Kidney epithelial cell (primary cell): ENCODE data around the gene TRIM6. TPM values are rescaled to one million over a fixed set of nuclear protein-coding genes. Genes with fewer than 3 reads are reported as not detected.
"Not testable (repeated sequence)": the region's sequence is repeated elsewhere in the genome, so short reads cannot be mapped to it uniquely, and the experiment has no call there.

Source experiments
- DNase-seq: peaks from one replicate; pipeline ENCODE4 v3.0.0-alpha.2; 2010; ENCODE audit warnings: low read depth
- H3K27me3 ChIP-seq: 2 replicates; pipeline ENCODE4 v1.6.0; 2011; ENCODE audit warnings: low read length; ENCODE audit not compliant: control insufficient read depth, insufficient read depth
- H3K36me3 ChIP-seq: 2 replicates; pipeline ENCODE4 v1.5.1; 2011; ENCODE audit warnings: low read length; ENCODE audit not compliant: control insufficient read depth, insufficient read depth
- H3K4me3 ChIP-seq: 2 replicates; pipeline ENCODE4 v1.5.1; 2011; ENCODE audit warnings: low read depth, mild to moderate bottlenecking, control low read depth, low read length
- total RNA-seq: library from RNA; depleted of rRNA; stranded (reverse); fragments of >200 nt; gene quantifications from 2 replicates; pipeline ENCODE4 v1.2.3, GENCODE V29; 2015
- TF ChIP-seq, protein P1 (sequence below): IDR thresholded peaks from 2 replicates; pipeline ENCODE4 v1.5.1; 2011; ENCODE audit warnings: mild to moderate bottlenecking, moderate library complexity, low read length, control low read depth, inconsistent platforms; ENCODE audit not compliant: insufficient read depth, poor library complexity, severe bottlenecking

TRIM6 gene
- total RNA-seq, 1 donor from 2014 or later = 3.4 TPM

DNA sequence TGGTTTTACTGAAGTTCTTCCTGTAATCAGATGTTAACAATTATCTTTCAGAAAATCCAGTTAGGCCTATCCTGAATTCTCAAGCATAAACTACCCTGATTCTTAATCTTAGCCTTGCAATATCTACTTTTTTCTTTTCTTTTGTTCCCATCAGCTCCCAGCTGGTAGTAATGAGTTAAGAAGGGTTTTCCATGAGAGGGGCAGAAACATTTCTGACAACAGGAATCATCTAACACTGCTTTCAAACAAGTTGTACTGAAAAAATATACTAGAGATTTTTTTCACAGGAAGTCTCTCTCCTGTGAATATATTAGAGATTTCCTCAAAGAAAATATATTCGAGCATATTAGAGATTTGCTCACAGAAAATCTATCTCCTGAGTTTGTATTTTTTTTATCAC lies 3.3 kb upstream of the TRIM6 start:
- TF ChIP-seq, protein P1, sequence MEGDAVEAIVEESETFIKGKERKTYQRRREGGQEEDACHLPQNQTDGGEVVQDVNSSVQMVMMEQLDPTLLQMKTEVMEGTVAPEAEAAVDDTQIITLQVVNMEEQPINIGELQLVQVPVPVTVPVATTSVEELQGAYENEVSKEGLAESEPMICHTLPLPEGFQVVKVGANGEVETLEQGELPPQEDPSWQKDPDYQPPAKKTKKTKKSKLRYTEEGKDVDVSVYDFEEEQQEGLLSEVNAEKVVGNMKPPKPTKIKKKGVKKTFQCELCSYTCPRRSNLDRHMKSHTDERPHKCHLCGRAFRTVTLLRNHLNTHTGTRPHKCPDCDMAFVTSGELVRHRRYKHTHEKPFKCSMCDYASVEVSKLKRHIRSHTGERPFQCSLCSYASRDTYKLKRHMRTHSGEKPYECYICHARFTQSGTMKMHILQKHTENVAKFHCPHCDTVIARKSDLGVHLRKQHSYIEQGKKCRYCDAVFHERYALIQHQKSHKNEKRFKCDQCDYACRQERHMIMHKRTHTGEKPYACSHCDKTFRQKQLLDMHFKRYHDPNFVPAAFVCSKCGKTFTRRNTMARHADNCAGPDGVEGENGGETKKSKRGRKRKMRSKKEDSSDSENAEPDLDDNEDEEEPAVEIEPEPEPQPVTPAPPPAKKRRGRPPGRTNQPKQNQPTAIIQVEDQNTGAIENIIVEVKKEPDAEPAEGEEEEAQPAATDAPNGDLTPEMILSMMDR = no peak
- DNase-seq = no peak
- no peak overlapping the region for H3K4me3 ChIP-seq
- no peaks in the 10 kb centered on the region for H3K27me3 ChIP-seq
- no peaks in the 10 kb centered on the region for H3K36me3 ChIP-seq

GRCh38 chr11:5597953-5598352 lies 1.5 kb downstream of the TRIM6 start:
- Histone ChIP-seq H3K36me3 (no peaks in the 10 kb centered on the region), H3K27me3 (no peaks in the 10 kb centered on the region), H3K4me3 (no peak overlapping the region)
- DNase-seq = no peak
- TF ChIP-seq, protein P1 = no peak

DNA sequence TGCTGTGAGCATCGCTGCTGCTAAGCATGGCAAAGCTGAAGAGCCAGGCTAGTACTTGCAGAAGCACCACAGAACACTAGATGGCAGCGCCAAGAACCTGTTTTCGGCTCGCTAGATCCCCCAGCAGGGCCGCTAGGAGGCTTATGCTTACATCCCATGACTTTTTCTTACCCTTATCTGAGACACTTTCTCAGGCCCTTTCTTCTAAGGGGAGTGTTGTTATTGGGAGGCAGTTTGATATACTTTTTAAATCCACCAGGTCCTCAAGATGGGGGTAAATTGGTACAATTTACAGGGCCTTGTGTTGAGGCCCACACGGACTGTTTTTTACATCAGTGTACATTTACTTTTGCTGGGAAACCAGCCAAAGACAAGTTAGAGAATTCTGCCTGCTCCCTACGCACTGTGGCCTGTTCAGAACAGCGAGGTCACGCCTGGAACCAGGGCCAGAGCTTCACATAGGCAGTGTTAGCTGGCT lies 4.0 kb downstream of the TRIM6 start:
- DNase-seq = peak; percentile 52
- Histone ChIP-seq H3K4me3 (no peak overlapping the region), H3K27me3 (no peaks in the 10 kb centered on the region), H3K36me3 (no peaks in the 10 kb centered on the region)
- TF ChIP-seq, protein P1 = peak; percentile 93

- DNase-seq, H3K27me3 ChIP-seq, H3K4me3 ChIP-seq, H3K36me3 ChIP-seq: not testable (repeated sequence)
Observed at GRCh38 chr11:5602791-5603190, 6.4 kb downstream of the TRIM6 start.

DNA sequence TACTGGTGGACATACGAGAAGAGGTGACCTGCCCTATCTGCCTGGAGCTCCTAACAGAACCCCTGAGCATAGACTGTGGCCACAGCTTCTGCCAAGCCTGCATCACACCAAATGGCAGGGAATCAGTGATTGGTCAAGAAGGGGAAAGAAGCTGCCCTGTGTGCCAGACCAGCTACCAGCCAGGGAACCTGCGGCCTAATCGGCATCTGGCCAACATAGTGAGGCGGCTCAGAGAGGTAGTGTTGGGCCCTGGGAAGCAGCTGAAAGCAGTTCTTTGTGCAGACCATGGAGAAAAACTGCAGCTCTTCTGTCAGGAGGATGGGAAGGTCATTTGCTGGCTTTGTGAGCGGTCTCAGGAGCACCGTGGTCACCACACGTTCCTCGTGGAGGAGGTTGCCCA lies 6.9 kb downstream of the TRIM6 start:
- Histone ChIP-seq H3K4me3 (no peak overlapping the region), H3K27me3 (no peaks in the 10 kb centered on the region), H3K36me3 (no peaks in the 10 kb centered on the region)
- TF ChIP-seq, protein P1 = no peak
- DNase-seq = no peak

DNA sequence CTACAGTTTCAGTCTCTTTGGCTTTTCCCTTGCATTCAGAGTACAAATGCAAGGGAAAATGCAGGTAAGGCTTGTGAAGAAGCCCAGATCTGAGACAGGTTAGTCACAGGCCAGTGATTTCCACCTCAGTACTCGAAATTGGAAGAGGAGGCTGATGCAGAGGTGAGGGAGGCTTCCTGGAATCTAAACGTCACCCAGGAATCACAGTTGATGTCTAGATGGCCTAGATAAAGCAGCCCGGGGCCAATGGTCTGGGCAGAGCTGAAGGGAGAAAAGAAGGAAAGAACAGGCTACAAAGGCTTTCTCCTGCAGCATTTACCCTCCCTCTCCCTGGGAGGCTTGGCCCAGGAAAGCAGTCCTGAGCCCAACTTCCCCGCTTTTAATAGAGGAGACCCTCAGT lies 8.5 kb downstream of the TRIM6 start:
- H3K27me3 ChIP-seq = no peaks in the 10 kb centered on the region
- no peak for DNase-seq
- no peaks in the 10 kb centered on the region for H3K36me3 ChIP-seq
- H3K4me3 ChIP-seq = no peak overlapping the region
- TF ChIP-seq, protein P1 = no peak
